Urinary bladder (tissue), 4 donors: Measurements from ENCODE around the gene SPTBN5. TPM values are rescaled to one million over a fixed set of nuclear protein-coding genes. Genes with fewer than 3 reads are reported as not detected.

Source experiments
- DNase-seq: peaks from one replicate; pipeline ENCODE4 v3.0.0-alpha.2; 2015; ENCODE audit errors: extremely low spot score
- H3K27ac ChIP-seq: one replicate; pipeline ENCODE4 v1.5.1; 2013; ENCODE audit warnings: low read depth, mild to moderate bottlenecking, moderate library complexity
- H3K36me3 ChIP-seq: one replicate; pipeline ENCODE4 v1.6.1; 2013; ENCODE audit warnings: mild to moderate bottlenecking, moderate library complexity; ENCODE audit not compliant: insufficient read depth
- H3K4me1 ChIP-seq: one replicate; pipeline ENCODE4 v1.6.1; 2013; ENCODE audit warnings: mild to moderate bottlenecking, moderate library complexity; ENCODE audit not compliant: insufficient read depth
- H3K4me3 ChIP-seq: one replicate; pipeline ENCODE4 v1.5.1; 2013; ENCODE audit warnings: low read depth, low read length
- WGBS: extraction: QIAGEN DNeasy Blood & Tissue Kit; methylation state at CpG from one replicate; pipeline ENCODE4 v1.1.7; 2013; 5-methylcytosine and 5-hydroxymethylcytosine counted together
- polyA plus RNA-seq: library from polyadenylated mRNA; stranded (reverse); fragments of 200-250 nt; gene quantifications from one replicate; pipeline ENCODE4 v1.2.3, GENCODE V29; 2013
- total RNA-seq: library from RNA; depleted of rRNA; stranded (reverse); fragments of >200 nt; gene quantifications from one replicate; pipeline ENCODE4 v1.2.3, GENCODE V29; 2014
- donor health status: healthy with polysubstance abuse.
- donor health status: healthy.

Gene SPTBN5
- total and polyA plus RNA-seq, 2 donors = 1.7 to 2.0 TPM

GRCh38 chr15:41819455-41820050, 74.3 kb downstream of the SPTBN5 start:
- Histone ChIP-seq H3K4me1 (no peaks in the 10 kb centered on the region), H3K36me3 (peaks cover 4% of the 10 kb centered on the region), H3K4me3 (no peak overlapping the region), H3K27ac (no peak overlapping the region)
- 90% methylated on average over 9 of the region's 9 CpGs for WGBS
- DNase-seq = no peak

GRCh38 chr15:41817781-41818180, 76.1 kb downstream of the SPTBN5 start:
- Histone ChIP-seq H3K27ac (no peak overlapping the region), H3K4me1 (no peaks in the 10 kb centered on the region), H3K36me3 (peaks cover 1% of the 10 kb centered on the region), H3K4me3 (no peak overlapping the region)
- no peak for DNase-seq
- 92% methylated on average over 6 of the region's 6 CpGs for WGBS

- DNase-seq = no peak
- H3K4me3 ChIP-seq = no peak overlapping the region
- no peak overlapping the region for H3K27ac ChIP-seq
- 88% methylated on average over 14 of the region's 14 CpGs for WGBS
- H3K36me3 ChIP-seq = peaks cover 3% of the 10 kb centered on the region
- H3K4me1 ChIP-seq = no peaks in the 10 kb centered on the region
Observed at GRCh38 chr15:41817327-41817726, 76.5 kb downstream of the SPTBN5 start.

- DNase-seq = no peak
- Histone ChIP-seq H3K4me1 (no peaks in the 10 kb centered on the region), H3K4me3 (no peak overlapping the region), H3K27ac (no peak overlapping the region), H3K36me3 (peaks cover 3% of the 10 kb centered on the region)
- 94% methylated on average over 9 of the region's 9 CpGs for WGBS
Observed at GRCh38 chr15:41816788-41817187, 77.1 kb downstream of the SPTBN5 start.

- 83% methylated on average over 5 of the region's 5 CpGs for WGBS
- DNase-seq = no peak
- H3K36me3 ChIP-seq = peaks cover 3% of the 10 kb centered on the region
- H3K4me3 ChIP-seq = no peak overlapping the region
- no peak overlapping the region for H3K27ac ChIP-seq
- no peaks in the 10 kb centered on the region for H3K4me1 ChIP-seq
Observed at GRCh38 chr15:41814534-41814933, 79.3 kb downstream of the SPTBN5 start.

- 87% methylated on average over 8 of the region's 8 CpGs for WGBS
- H3K27ac ChIP-seq = no peak overlapping the region
- H3K36me3 ChIP-seq = peaks cover 3% of the 10 kb centered on the region
- DNase-seq = no peak
- H3K4me3 ChIP-seq = no peak overlapping the region
- H3K4me1 ChIP-seq = no peaks in the 10 kb centered on the region
Observed at GRCh38 chr15:41813426-41813825, 80.4 kb downstream of the SPTBN5 start.

GRCh38 chr15:41812820-41813375, 81.0 kb downstream of the SPTBN5 start:
- 88% methylated on average over 11 of the region's 11 CpGs for WGBS
- H3K36me3 ChIP-seq = peaks cover 3% of the 10 kb centered on the region
- DNase-seq = no peak
- no peaks in the 10 kb centered on the region for H3K4me1 ChIP-seq
- H3K27ac ChIP-seq = no peak overlapping the region
- no peak overlapping the region for H3K4me3 ChIP-seq

- H3K36me3 ChIP-seq = peaks cover 3% of the 10 kb centered on the region
- H3K4me1 ChIP-seq = no peaks in the 10 kb centered on the region
- DNase-seq = peak; percentile 59
- H3K4me3 ChIP-seq = no peak overlapping the region
- H3K27ac ChIP-seq = no peak overlapping the region
- 50% methylated on average over 18 of the region's 18 CpGs for WGBS
Observed at GRCh38 chr15:41811432-41812195, 82.2 kb downstream of the SPTBN5 start.

- no peak overlapping the region for H3K4me3 ChIP-seq
- H3K4me1 ChIP-seq = no peaks in the 10 kb centered on the region
- 90% methylated on average over 5 of the region's 5 CpGs for WGBS
- no peak for DNase-seq
- no peak overlapping the region for H3K27ac ChIP-seq
- H3K36me3 ChIP-seq = peaks cover 3% of the 10 kb centered on the region
Observed at GRCh38 chr15:41810651-41811431, 83.0 kb downstream of the SPTBN5 start.

- 64% methylated on average over 12 of the region's 12 CpGs for WGBS
- no peak overlapping the region for H3K4me3 ChIP-seq
- H3K36me3 ChIP-seq = peaks cover 3% of the 10 kb centered on the region
- H3K4me1 ChIP-seq = no peaks in the 10 kb centered on the region
- no peak for DNase-seq
- H3K27ac ChIP-seq = no peak overlapping the region
Observed at GRCh38 chr15:41809526-41810220, 84.2 kb downstream of the SPTBN5 start.

- H3K36me3 ChIP-seq = peaks cover 3% of the 10 kb centered on the region
- H3K4me3 ChIP-seq = no peak overlapping the region
- no peaks in the 10 kb centered on the region for H3K4me1 ChIP-seq
- no peak overlapping the region for H3K27ac ChIP-seq
- WGBS = 84% methylated on average over 2 of the region's 2 CpGs
- no peak for DNase-seq
Observed at GRCh38 chr15:41809121-41809520, 84.7 kb downstream of the SPTBN5 start.

- DNase-seq = no peak
- Histone ChIP-seq H3K4me1 (no peaks in the 10 kb centered on the region), H3K36me3 (no peaks in the 10 kb centered on the region), H3K27ac (no peak overlapping the region), H3K4me3 (no peak overlapping the region)
- WGBS = 78% methylated on average over 10 of the region's 10 CpGs
Observed at GRCh38 chr15:41806291-41807181, 87.3 kb downstream of the SPTBN5 start.
